Kidney (tissue), 14 donors: ENCODE results near the gene SNX13. TPM values are rescaled to one million over a fixed set of nuclear protein-coding genes. Genes with fewer than 3 reads are reported as not detected.

Experiments used
- DNase-seq, 5 donors: peaks; one replicate each; pipeline ENCODE4 v3.0.0-alpha.2; 2013 to 2020
- FAIRE-seq: peaks from 2 replicates; lab custom pipeline; 2012; peaks lifted over from hg19 to GRCh38; lab: Jason Lieb, UNC
- H3K27ac ChIP-seq, 2 donors: one replicate each; pipeline ENCODE4 v1.7.0; 2013; ENCODE audit warnings: low read depth in 2 of 2, low read length in 2 of 2, inconsistent platforms in 1 of 2
- H3K27me3 ChIP-seq: one replicate; pipeline ENCODE4 v1.7.1; 2013; ENCODE audit warnings: low read length, inconsistent platforms; ENCODE audit not compliant: control insufficient read depth, insufficient read depth
- H3K36me3 ChIP-seq, 3 donors: one replicate each; pipeline versions ENCODE4 v1.7.0 to v1.7.1; 2013; ENCODE audit warnings: low read length in 3 of 3, control low read depth in 1 of 3, inconsistent platforms in 1 of 3; ENCODE audit not compliant: insufficient read depth in 3 of 3, control insufficient read depth in 2 of 3
- H3K4me1 ChIP-seq, 3 donors: one replicate each; pipeline versions ENCODE4 v1.7.0 to v1.7.1; 2013; ENCODE audit warnings: low read length in 3 of 3, inconsistent platforms in 1 of 3, low read depth in 1 of 3; ENCODE audit not compliant: control insufficient read depth in 2 of 3, insufficient read depth in 2 of 3
- H3K4me3 ChIP-seq, 3 donors: one replicate each; pipeline versions ENCODE4 v1.7.0 to v1.8.1; 2013; ENCODE audit warnings: low read length in 3 of 3, control low read depth in 1 of 3, inconsistent platforms in 1 of 3
- H3K9ac ChIP-seq, 3 donors: one replicate each; pipeline versions ENCODE4 v1.7.0 to v1.7.1; 2013; ENCODE audit warnings: low read length in 3 of 3, control low read depth in 1 of 3, inconsistent platforms in 1 of 3
- H3K9me3 ChIP-seq, 3 donors: one replicate each; pipeline versions ENCODE4 v1.7.0 to v1.7.1; 2013; ENCODE audit warnings: low read length in 3 of 3, control low read depth in 1 of 3, inconsistent platforms in 1 of 3; ENCODE audit not compliant: control insufficient read depth in 2 of 3, insufficient read depth in 1 of 3
- intact Hi-C: fragments of 100-400 bp; cut with DNase I; formaldehyde crosslinking; loops from one replicate; pipeline ENCODE4 v1.11.1; 2022
- polyA plus RNA-seq: library from polyadenylated mRNA; stranded (reverse); fragments of 350-450 nt; fragmentation: Illumina TruSeq; extraction: RNeasy Lipid Tissue Mini Kit (QIAGEN cat#74804); gene quantifications from one replicate; pipeline ENCODE4 v1.2.3, GENCODE V29; 2014; ENCODE audit warnings: low read depth, low replicate concordance; ENCODE audit not compliant: insufficient read depth
- total RNA-seq: library from RNA; stranded (reverse); fragmentation: NEBNext Ultra II Directional; extraction: Animal tissue kit (Norgen Biotek cat#: 25700); gene quantifications from one replicate; pipeline ENCODE4 v1.2.1, GENCODE V29; 2021
- TF ChIP-seq, protein P1 (sequence below): IDR thresholded peaks from 3 replicates; pipeline ENCODE4 v1.5.1; 2012; ENCODE audit warnings: mild to moderate bottlenecking, moderate library complexity, borderline replicate concordance; ENCODE audit not compliant: insufficient read depth; ENCODE audit errors: extremely low read depth
- donor health status: control.
- donor health status: control.
- donor health status: control.
- donor health status: control.
- donor health status: control.
- donor health status: DM: yes; HTN: yes; CAD: no.
- donor health status: Normal renal cell carcinoma (clear cell type).

Gene SNX13
- total and polyA plus RNA-seq, 2 donors from 2014 or later: 9.9 to 57.0 TPM

GRCh38 chr7:17871815-17872533, 68.3 kb downstream of the SNX13 start:
- no peaks in the 10 kb centered on the region for H3K9me3 ChIP-seq
- intact Hi-C loops: no loop called here
- DNase-seq (no peak), FAIRE-seq (no peak)
- H3K36me3 ChIP-seq: peaks cover 2 to 10% (median 3%) of the 10 kb centered on the region in 3 donors
- no peak overlapping the region for H3K27ac ChIP-seq
- no peaks in the 10 kb centered on the region for H3K27me3 ChIP-seq
- no peaks in the 10 kb centered on the region for H3K4me1 ChIP-seq
- TF ChIP-seq, protein P1, sequence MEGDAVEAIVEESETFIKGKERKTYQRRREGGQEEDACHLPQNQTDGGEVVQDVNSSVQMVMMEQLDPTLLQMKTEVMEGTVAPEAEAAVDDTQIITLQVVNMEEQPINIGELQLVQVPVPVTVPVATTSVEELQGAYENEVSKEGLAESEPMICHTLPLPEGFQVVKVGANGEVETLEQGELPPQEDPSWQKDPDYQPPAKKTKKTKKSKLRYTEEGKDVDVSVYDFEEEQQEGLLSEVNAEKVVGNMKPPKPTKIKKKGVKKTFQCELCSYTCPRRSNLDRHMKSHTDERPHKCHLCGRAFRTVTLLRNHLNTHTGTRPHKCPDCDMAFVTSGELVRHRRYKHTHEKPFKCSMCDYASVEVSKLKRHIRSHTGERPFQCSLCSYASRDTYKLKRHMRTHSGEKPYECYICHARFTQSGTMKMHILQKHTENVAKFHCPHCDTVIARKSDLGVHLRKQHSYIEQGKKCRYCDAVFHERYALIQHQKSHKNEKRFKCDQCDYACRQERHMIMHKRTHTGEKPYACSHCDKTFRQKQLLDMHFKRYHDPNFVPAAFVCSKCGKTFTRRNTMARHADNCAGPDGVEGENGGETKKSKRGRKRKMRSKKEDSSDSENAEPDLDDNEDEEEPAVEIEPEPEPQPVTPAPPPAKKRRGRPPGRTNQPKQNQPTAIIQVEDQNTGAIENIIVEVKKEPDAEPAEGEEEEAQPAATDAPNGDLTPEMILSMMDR: no peak
- no peak overlapping the region for H3K4me3 ChIP-seq
- no peak overlapping the region for H3K9ac ChIP-seq

GRCh38 chr7:17870406-17870805, 69.9 kb downstream of the SNX13 start:
- Histone ChIP-seq H3K27me3 (no peaks in the 10 kb centered on the region), H3K36me3 (peaks cover 3 to 14% (median 4%) of the 10 kb centered on the region in 3 donors), H3K27ac (no peak overlapping the region), H3K4me3 (no peak overlapping the region), H3K9ac (no peak overlapping the region), H3K9me3 (peaks cover 0 to 2% (median 2%) of the 10 kb centered on the region in 3 donors), H3K4me1 (no peaks in the 10 kb centered on the region)
- FAIRE-seq (no peak), DNase-seq (no peak)
- intact Hi-C loops: no loop called here
- TF ChIP-seq, protein P1: no peak

GRCh38 chr7:17863809-17864143, 76.5 kb downstream of the SNX13 start:
- Histone ChIP-seq H3K4me1 (no peaks in the 10 kb centered on the region), H3K9ac (no peak overlapping the region), H3K27me3 (no peaks in the 10 kb centered on the region), H3K36me3 (peaks cover 6 to 19% (median 11%) of the 10 kb centered on the region in 3 donors), H3K4me3 (no peak overlapping the region), H3K27ac (no peak overlapping the region), H3K9me3 (peaks cover 0 to 2% (median 2%) of the 10 kb centered on the region in 3 donors)
- FAIRE-seq: no peak
- TF ChIP-seq, protein P1: no peak
- no peak for DNase-seq
- intact Hi-C loops: no loop called here
